ENCODE measurements around the gene GPC1.

GRCh38 chr2:240425697-240426096, 9.8 kb upstream of the GPC1 start:
- TF ChIP-seq ZNF274 (IDR thresholded peaks at IDR 0.05; ENCODE audit: low read depth, low read length): no peak
- TF ChIP-seq SUZ12 (IDR thresholded peaks at IDR 0.05; ENCODE audit: extremely low read depth, insufficient read depth, insufficient read length): no peak
